Osteoblast (primary cell): ENCODE data around the gene CMTR1. TPM values are rescaled to one million over a fixed set of nuclear protein-coding genes. Genes with fewer than 3 reads are reported as not detected.

ENCODE experiments used
- DNase-seq: peaks from one replicate; pipeline ENCODE4 v3.0.0; 2011; ENCODE audit warnings: low spot score, mixed read lengths; ENCODE audit not compliant: insufficient read length; ENCODE audit errors: missing footprints
- H2AFZ ChIP-seq: 2 replicates; pipeline ENCODE4 v1.6.0; 2011; ENCODE audit warnings: mild to moderate bottlenecking, low read length
- H3K27ac ChIP-seq: 2 replicates; pipeline ENCODE4 v1.5.1; 2011; ENCODE audit warnings: mild to moderate bottlenecking, low read depth, low read length, moderate library complexity
- H3K27me3 ChIP-seq: 2 replicates; pipeline ENCODE4 v1.6.0; 2012; ENCODE audit warnings: mild to moderate bottlenecking, control low read depth, inconsistent platforms, low read length, moderate library complexity; ENCODE audit not compliant: insufficient read depth
- H3K36me3 ChIP-seq: 2 replicates; pipeline ENCODE4 v1.5.1; 2011; ENCODE audit warnings: mild to moderate bottlenecking, low read length, control low read depth, moderate library complexity; ENCODE audit not compliant: insufficient read depth
- H3K4me1 ChIP-seq: 2 replicates; pipeline ENCODE4 v1.5.1; 2011; ENCODE audit warnings: mild to moderate bottlenecking, low read length, control low read depth, moderate library complexity; ENCODE audit not compliant: insufficient read depth
- H3K4me2 ChIP-seq: 2 replicates; pipeline ENCODE4 v1.6.0; 2011; ENCODE audit warnings: mild to moderate bottlenecking, low read length; ENCODE audit not compliant: insufficient read depth
- H3K4me3 ChIP-seq: fragments of 200-600 bp; sonication (generic); 3 replicates; pipeline ENCODE4 v1.5.1; 2012; ENCODE audit warnings: mild to moderate bottlenecking, low read length, inconsistent platforms; ENCODE audit not compliant: insufficient read depth
- H3K79me2 ChIP-seq: 2 replicates; pipeline ENCODE4 v1.6.0; 2012; ENCODE audit warnings: mild to moderate bottlenecking, low read length, control low read depth, inconsistent platforms; ENCODE audit not compliant: insufficient read depth
- H3K9me3 ChIP-seq: 2 replicates; pipeline ENCODE4 v1.5.1; 2011; ENCODE audit warnings: low read depth, low read length, control low read depth
- H4K20me1 ChIP-seq: 2 replicates; pipeline ENCODE4 v1.6.0; 2012; ENCODE audit warnings: mild to moderate bottlenecking, low read length, control low read depth; ENCODE audit not compliant: insufficient read depth
- total RNA-seq: library from RNA; depleted of rRNA; stranded (reverse); fragments of >200 nt; gene quantifications from 2 replicates; pipeline ENCODE4 v1.2.3, GENCODE V29; 2012
- TF ChIP-seq, protein P1 (sequence below): IDR thresholded peaks from 2 replicates; pipeline ENCODE4 v1.5.1; 2011; ENCODE audit warnings: mild to moderate bottlenecking, low read depth, low read length, moderate library complexity; ENCODE audit errors: extremely low read depth

Gene CMTR1, protein sequence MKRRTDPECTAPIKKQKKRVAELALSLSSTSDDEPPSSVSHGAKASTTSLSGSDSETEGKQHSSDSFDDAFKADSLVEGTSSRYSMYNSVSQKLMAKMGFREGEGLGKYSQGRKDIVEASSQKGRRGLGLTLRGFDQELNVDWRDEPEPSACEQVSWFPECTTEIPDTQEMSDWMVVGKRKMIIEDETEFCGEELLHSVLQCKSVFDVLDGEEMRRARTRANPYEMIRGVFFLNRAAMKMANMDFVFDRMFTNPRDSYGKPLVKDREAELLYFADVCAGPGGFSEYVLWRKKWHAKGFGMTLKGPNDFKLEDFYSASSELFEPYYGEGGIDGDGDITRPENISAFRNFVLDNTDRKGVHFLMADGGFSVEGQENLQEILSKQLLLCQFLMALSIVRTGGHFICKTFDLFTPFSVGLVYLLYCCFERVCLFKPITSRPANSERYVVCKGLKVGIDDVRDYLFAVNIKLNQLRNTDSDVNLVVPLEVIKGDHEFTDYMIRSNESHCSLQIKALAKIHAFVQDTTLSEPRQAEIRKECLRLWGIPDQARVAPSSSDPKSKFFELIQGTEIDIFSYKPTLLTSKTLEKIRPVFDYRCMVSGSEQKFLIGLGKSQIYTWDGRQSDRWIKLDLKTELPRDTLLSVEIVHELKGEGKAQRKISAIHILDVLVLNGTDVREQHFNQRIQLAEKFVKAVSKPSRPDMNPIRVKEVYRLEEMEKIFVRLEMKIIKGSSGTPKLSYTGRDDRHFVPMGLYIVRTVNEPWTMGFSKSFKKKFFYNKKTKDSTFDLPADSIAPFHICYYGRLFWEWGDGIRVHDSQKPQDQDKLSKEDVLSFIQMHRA
- 38.7 and 39.5 TPM in 2 replicates for total RNA-seq

DNA sequence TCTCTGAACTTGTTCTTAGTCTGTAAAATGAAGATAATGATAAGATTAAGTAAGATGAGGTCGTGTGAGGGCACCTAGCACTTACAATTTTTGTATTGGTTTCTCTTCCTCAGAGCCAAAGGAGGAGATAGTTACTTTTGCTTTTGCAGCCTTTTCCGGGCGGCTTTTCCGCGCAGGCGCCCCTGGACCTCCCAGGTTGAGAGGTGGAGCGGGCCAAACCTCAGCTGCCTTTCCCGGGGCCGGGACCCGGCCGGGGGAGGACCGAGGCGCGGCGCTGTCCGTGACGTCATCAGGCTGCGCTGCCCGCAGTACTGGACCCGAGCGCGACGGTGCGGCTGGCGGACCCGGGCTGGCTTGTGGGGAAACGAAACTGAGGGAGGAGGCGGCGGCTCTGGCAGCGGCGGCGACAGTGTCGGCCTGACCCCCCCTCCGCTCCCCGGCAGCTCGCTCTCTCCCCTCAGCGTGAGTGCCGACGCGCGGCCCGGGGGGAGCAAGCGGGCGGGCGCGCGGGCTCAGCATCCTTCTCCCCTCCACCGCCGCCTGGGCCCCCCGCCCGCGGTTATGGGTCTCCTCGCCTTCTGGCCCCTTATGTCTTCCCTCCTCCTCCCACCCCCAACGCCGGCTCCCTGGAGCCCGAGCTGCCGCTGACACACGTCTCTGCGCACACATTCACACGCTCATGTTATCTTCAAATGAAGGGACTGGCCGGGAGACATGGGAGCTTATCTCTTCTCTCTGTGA, at the start of gene CMTR1:
CMTR1 (plus strand) TSS at position 306 of the 741 bp plus-strand sequence. CDS start 2,409 bp downstream, outside the sequence.
- H2AFZ ChIP-seq = peak within 1 kb of the TSS; percentile 100
- H3K36me3 ChIP-seq = peaks cover 15% of the 10 kb centered on the region
- peaks cover 49% of the 10 kb centered on the region for H3K79me2 ChIP-seq
- TF ChIP-seq, protein P1, sequence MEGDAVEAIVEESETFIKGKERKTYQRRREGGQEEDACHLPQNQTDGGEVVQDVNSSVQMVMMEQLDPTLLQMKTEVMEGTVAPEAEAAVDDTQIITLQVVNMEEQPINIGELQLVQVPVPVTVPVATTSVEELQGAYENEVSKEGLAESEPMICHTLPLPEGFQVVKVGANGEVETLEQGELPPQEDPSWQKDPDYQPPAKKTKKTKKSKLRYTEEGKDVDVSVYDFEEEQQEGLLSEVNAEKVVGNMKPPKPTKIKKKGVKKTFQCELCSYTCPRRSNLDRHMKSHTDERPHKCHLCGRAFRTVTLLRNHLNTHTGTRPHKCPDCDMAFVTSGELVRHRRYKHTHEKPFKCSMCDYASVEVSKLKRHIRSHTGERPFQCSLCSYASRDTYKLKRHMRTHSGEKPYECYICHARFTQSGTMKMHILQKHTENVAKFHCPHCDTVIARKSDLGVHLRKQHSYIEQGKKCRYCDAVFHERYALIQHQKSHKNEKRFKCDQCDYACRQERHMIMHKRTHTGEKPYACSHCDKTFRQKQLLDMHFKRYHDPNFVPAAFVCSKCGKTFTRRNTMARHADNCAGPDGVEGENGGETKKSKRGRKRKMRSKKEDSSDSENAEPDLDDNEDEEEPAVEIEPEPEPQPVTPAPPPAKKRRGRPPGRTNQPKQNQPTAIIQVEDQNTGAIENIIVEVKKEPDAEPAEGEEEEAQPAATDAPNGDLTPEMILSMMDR = no peak
- H3K9me3 ChIP-seq = no peaks in the 10 kb centered on the region
- H3K4me2 ChIP-seq = peak within 1 kb of the TSS; percentile 97
- H4K20me1 ChIP-seq = no peaks in the 10 kb centered on the region
- peak within 1 kb of the TSS; percentile 89 for H3K4me3 ChIP-seq
- DNase-seq = peak; percentile 99
- H3K27ac ChIP-seq = peak within 1 kb of the TSS; percentile 87
- H3K27me3 ChIP-seq = no peaks in the 10 kb centered on the region
- peaks cover 13% of the 10 kb centered on the region for H3K4me1 ChIP-seq

DNA sequence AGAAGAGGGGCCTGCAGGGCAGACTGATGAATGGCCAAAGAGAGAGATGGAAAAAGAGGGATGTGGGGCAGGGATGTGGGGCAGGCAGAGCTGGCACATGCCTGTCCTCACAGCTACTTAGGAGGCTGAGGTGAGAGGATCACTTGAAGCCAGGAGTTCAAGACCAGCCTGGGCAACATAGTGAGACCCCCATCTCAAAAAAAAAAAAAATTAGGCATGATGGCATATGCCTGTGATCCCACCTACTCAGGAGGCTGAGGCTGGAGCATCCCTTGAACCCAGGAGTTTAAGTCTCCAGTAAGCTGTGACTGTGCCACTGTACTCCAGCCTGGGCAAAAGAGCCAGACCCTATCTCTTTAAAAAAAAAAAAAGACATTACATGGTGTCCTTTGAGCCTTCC, 44.4 kb upstream of the CMTR1 start:
- no peaks in the 10 kb centered on the region for H3K4me1 ChIP-seq

DNA sequence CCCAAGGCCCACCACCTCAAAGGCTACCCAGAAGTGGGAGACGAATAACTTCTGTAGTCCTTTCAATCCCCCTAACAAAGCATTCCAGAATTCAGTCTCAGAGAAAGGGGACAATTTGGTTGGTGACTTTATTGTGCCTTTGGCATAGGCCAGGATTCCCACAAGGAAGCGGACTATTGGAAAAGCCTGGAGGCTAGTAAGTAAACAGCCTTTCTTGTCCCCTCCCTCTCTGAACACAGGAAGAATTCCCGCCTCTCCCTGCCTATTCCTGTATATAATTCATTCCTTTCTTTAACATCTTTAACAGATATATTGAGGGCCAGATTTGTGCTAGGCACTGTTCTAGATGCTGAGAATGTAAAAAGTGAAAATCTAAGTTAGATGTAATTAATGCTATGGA, 43.2 kb upstream of the CMTR1 start:
- Histone ChIP-seq H3K9me3 (no peaks in the 10 kb centered on the region), H3K79me2 (no peaks in the 10 kb centered on the region), H3K4me1 (no peaks in the 10 kb centered on the region), H2AFZ (no peak overlapping the region), H3K36me3 (peaks cover 37% of the 10 kb centered on the region), H3K27me3 (no peaks in the 10 kb centered on the region), H4K20me1 (no peaks in the 10 kb centered on the region), H3K4me3 (no peak overlapping the region), H3K27ac (no peak overlapping the region), H3K4me2 (no peak overlapping the region)
- TF ChIP-seq, protein P1 = no peak
- DNase-seq = no peak

More for the DNA sequence above, 44.4 kb upstream of the CMTR1 start:
- Histone ChIP-seq H3K4me3 (no peak overlapping the region), H3K36me3 (peaks cover 37% of the 10 kb centered on the region), H4K20me1 (no peaks in the 10 kb centered on the region), H3K27ac (no peak overlapping the region), H2AFZ (no peak overlapping the region), H3K79me2 (no peaks in the 10 kb centered on the region), H3K9me3 (no peaks in the 10 kb centered on the region), H3K27me3 (no peaks in the 10 kb centered on the region), H3K4me2 (no peak overlapping the region)
- DNase-seq = no peak
- TF ChIP-seq, protein P1 = no peak
